ENCODE data around the gene MYH6.

MYH6 gene

DNA sequence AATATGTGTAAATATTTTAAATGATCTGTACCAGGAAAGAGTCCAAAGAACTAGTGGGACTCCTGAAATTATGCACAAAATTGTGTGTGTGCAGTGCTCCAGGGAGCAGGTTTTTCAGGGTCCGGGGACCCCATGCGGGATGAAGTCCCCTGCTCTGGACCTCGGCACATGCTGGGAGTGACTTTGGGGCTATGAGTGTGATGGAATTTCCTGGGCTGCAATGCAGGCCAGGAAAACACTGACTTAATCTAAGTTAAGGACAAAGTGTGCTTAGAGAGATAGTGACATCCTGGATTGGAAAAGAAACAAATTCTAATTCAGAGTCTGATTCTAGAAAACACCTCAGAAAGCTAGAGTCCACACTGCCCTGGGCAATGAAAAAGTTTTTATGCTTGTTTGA lies 6.2 kb upstream of the MYH6 start:
- TF ChIP-seq POLR2A (IDR thresholded peaks at IDR 0.05; ENCODE audit: low read depth, low read length), result no peak

DNA sequence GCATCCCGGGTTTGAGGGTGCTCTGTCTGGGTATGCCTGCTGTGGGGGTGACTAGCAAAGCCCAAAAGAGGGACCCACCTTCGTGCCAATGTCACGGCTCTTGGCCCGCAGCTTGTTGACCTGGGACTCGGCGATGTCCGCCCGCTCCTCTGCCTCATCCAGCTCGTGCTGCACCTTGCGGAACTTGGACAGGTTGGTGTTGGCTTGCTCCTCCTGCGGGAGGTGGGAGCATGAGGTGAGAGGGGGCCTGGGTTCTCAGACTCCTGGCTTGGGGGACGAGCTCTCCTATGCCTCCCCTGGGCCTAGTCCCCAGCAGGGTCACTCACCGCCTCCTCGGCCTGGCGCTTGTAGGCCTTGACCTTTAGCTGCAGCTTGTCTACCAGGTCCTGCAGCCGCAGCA lies 5.6 kb upstream of the MYH6 start:
- DNase-seq (ENCODE audit: insufficient read length, low spot score) (no peak), FAIRE-seq (no peak)
- no peak for TF ChIP-seq POLR2A (IDR thresholded peaks at IDR 0.05; ENCODE audit: low read depth, low read length)

More for the DNA sequence above, 6.2 kb upstream of the MYH6 start:
- no peak for DNase-seq (ENCODE audit: insufficient read length, low spot score)
- no peak for FAIRE-seq

DNA sequence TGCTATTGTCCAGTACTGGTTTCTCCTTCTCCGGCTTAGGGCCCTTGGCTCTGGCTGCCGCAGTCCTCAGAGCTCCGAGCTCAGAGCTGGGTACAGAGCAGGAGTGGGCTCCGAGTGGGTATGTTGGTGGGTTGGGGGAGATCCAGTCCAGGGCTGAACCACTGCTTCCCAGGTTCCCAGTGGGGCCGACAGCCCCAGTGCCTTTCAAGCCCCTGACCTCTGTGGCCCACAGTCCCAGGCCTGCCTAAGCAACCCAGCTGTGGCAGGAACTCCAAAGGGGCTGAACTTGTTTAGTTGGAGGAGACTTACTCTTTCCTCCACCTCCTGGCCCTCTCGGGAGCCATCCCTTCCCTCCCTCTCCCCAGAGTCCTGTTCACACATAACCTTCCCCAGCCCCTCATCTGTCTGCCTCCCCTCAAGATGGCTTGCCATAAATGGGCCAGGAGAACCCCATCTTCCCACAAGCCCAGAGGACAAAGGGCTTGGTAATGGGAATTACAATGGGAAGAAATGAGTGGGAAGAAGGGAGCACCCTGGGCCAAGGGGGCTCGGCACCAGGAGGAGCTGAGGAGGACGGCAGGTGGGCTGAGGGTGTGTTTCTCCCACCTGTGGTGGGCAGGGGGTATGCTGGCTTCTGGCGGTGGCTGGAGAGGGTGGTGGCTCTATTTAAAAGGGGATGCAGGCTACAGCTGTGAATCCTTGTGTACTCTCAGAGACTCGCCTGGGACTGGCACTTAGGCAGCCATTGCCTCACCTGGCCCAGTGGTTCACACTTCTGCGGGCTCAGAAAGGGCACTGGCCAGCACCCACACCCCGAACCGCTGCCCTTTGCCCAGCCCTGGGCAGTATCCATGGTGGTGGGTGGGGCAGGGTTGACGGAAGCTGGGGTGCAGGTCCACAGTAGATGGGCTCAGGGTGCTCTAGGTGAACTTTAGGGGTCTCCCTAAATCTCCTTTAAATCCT lies 3.8 kb upstream of the MYH6 start:
- DNase-seq (ENCODE audit: insufficient read length, low spot score), result no peak
- no peak for FAIRE-seq
- no peak for TF ChIP-seq POLR2A (IDR thresholded peaks at IDR 0.05; ENCODE audit: low read depth, low read length)

DNA sequence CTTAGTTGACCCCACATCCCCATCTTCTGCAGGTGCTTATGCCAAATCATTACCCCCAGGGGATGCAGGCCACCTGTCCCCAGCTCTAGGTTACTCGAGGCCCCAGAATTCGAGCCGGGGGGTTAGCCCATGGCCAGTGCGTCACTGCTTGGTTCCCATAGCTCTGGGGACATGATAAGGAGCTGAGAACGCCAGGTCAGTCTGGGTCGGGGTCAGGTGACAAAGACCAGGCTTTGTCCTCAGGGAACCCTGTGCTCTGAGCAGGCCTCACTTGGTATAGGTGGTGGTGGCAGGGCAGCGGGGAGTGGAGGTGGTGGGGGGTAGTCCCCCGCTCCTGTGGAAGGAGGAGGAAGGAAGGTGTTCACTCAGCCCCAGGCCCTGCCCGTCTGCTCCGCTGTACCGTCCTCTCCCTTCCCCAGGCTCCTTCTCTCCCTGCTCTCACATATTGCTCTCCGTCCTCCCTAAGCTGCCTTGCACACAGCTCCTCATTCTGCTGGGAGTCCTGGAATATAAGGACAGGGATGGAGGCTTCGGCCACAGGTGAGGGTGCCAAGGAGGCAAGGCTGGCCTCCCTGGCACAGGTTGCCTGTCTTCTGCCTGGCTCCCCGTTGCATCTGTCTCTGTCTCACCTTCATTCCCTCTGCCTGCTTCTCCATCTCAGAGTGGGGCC lies 2.0 kb upstream of the MYH6 start:
- no peak for TF ChIP-seq POLR2A (IDR thresholded peaks at IDR 0.05; ENCODE audit: low read depth, low read length)
- DNase-seq (ENCODE audit: insufficient read length, low spot score) (no peak), FAIRE-seq (no peak)

DNA sequence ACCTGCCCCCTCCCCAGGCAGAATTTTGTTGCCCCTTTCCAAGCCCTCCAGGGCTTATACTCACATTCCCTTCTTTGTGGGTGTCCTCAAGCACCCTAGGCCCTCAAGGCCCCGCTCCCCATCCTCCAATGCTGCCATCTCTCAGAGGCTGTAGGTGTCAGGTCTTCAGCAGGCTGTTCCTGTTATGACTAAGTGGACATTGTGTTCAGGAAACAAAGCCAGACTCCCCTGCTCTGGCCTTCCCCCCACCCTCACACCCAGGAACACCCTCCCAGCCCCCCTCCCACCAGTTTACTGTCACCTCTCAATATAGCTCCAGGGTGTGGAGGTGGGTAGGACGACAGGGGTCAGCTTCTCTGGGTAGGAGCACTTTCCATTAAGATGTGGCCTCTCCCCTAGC lies 1.4 kb upstream of the MYH6 start:
- FAIRE-seq, result no peak
- no peak for DNase-seq (ENCODE audit: insufficient read length, low spot score)
- no peak for TF ChIP-seq POLR2A (IDR thresholded peaks at IDR 0.05; ENCODE audit: low read depth, low read length)

DNA sequence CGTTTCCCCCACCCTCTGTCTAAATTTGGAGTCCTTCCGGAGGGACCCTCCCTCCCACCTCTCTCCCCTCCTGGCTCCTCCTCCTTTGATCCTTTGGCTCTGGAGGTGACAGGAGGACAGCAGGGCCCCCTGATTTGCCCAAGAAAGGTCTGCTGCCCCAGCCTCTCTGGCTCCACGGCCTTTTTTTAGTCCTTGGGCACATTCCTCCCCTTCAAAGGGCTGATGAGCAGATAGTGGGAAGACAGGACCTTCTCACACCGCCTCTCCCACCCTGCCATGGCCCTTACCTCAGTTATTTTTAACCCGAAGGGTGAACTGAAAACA lies 196 bp upstream of the MYH6 start:
- no peak for DNase-seq (ENCODE audit: insufficient read length, low spot score)

DNA sequence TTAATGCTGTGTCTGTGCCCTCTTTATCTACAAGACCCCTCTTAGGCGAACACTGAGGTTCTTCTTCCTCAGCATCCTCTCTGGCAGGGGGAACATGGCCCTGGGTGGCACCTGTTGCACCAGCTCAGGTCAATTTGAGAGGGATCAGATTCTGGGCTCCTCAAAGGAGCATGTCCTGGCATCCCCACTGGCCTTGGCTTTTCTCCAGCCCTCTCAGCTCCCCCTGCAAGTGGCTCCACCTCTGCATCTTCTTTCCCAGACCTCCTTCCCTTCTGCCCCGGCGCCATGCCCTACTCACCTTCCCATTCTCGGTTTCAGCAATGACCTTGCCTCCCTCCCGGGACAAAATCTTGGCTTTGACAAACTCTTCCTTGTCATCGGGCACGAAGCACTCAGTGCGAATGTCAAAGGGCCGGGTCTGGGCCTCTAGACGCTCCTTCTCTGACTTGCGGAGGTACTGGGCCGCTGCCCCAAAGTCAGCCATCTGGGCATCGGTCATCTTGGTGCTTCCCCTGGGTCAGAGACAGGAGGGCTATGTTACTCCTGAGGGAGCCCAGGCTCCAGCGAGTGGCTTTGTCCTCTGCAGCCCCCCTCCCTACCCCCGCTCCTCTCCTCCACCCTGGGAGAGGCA lies 1.2 kb downstream of the MYH6 start:
- no peak for TF ChIP-seq POLR2A (IDR thresholded peaks at IDR 0.05; ENCODE audit: low read depth, low read length)
- FAIRE-seq (no peak), DNase-seq (ENCODE audit: insufficient read length, low spot score) (no peak)

More for the DNA sequence above, 196 bp upstream of the MYH6 start:
- no peak for FAIRE-seq
- no peak for TF ChIP-seq POLR2A (IDR thresholded peaks at IDR 0.05; ENCODE audit: low read depth, low read length)

DNA sequence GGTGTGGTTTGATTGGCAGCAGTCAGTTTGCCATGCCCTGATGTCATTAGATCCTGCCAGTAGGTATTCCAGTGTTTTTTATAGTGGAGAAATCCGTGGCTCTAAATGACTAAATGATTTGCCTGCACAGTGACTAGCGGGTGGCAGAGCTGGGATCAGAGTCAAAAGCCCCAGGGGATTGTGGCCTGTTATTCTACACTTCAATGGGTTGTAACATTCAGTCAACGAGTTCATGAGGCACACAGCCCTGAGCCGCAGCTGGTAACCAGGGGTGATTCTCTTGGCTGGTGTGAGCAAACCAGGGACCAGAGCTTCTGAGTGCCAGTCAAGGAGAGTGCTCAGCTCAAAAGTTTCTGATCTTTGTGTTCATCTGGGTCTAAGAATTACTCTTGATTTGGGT lies 1.8 kb downstream of the MYH6 start:
- DNase-seq (ENCODE audit: insufficient read length, low spot score) (no peak), FAIRE-seq (no peak)
- TF ChIP-seq POLR2A (IDR thresholded peaks at IDR 0.05; ENCODE audit: low read depth, low read length), result no peak

DNA sequence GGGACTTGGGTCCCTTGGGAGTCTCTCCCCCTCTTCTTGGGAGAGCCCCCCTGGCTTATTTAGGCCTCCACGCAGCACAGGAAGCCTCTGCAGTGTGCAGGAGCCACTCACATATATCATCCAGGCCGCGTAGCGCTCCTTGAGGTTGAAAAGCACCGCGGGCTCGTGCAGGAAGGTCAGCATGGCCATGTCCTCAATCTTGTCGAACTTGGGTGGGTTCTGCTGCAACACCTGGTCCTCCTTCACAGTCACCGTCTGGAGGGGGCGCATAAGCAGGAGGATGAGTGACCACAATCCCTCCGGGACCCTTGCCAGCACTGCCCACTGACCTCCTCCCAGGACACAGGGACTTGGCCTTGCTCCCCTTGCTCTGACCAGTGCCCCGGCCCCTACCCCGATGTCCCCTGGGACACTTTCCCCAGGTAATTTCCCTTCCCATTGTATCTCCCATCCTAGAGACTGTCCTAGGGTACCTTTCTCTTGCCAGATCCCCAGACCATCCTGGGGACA lies 2.5 kb downstream of the MYH6 start:
- no peak for FAIRE-seq
- no peak for DNase-seq (ENCODE audit: insufficient read length, low spot score)
- TF ChIP-seq POLR2A (IDR thresholded peaks at IDR 0.05; ENCODE audit: low read depth, low read length), result no peak

DNA sequence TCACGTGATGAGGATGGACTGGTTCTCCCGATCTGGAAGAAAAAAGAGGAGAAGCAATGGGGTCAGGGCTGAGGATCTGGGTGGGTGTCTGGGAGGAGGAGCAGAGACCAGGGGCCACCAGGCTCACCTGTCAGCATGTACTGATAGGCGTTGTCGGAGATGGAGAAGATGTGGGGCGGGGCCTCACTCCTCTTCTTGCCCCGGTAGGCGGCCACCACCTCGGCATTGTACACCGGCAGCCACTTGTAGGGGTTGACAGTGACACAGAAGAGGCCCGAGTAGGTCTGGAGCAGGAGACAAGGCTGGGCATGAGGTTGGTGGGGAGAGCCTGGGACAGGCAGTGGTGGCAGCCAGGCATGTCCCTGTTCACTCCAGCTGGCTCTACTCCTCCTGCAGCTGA lies 3.0 kb downstream of the MYH6 start:
- FAIRE-seq (no peak), DNase-seq (ENCODE audit: insufficient read length, low spot score) (no peak)
- no peak for TF ChIP-seq POLR2A (IDR thresholded peaks at IDR 0.05; ENCODE audit: low read depth, low read length)

DNA sequence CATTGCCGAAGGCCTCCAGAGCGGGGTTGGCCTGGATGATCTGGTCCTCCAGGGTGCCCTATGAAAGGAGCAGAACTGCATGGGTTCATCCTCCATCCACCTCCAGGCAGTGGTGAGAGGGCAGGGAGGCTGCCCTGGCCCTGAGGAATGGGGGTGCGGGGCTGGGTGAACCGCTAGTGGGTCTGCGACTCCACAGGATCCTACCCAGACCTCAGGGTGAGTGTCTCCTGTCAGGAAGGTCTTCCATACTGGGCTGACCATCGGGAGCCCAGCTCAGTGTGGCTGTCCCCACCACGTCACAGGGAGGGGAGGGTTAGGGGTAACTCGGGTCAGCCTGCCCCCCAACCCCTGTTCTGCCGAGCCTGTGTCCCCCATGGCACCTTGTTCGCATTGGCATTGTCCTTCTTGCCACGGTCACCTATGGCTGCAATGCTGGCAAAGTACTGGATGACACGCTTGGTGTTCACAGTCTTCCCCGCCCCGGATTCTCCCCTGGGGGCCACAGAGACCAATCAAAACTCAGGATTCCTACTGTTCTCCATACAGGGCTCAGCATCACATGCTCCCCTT lies 3.7 kb downstream of the MYH6 start:
- FAIRE-seq (no peak), DNase-seq (ENCODE audit: insufficient read length, low spot score) (no peak)
- no peak for TF ChIP-seq POLR2A (IDR thresholded peaks at IDR 0.05; ENCODE audit: low read depth, low read length)

DNA sequence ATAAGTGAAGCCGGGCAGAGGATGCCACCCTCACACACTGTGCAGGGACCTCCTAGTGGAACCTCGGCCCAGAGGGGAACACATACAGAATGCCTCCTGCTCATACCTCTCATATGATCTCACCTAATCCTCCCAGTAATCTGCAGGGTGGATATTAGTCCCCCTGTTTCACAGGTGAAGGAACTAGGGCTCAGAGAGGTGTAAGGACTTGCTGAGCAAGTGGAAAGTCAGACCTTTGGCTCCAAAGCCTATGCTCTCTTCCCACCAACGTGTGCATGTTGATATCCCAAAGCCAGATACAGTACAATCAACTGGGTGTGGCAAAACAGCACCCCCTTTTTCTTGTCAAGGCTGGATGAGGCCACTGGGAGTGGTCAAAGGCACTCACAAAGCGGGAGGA lies 4.2 kb downstream of the MYH6 start:
- TF ChIP-seq POLR2A (IDR thresholded peaks at IDR 0.05; ENCODE audit: low read depth, low read length), result no peak
- FAIRE-seq (no peak), DNase-seq (ENCODE audit: insufficient read length, low spot score) (no peak)

DNA sequence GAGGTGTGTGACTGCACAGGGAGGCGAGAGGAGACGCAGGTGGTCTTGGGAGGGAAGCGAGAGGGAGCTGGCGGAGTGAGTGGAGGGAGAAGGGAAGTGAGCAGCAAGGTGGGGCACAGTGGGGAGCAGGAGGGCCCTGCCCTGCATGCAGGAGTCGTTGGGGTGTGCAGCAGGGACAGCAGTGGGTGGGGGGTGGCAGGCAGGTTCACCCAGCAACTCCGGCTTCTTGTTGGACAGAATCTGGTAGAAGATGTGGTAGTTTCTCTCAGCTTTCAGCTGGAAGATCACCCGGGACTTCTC lies 5.0 kb downstream of the MYH6 start:
- DNase-seq (ENCODE audit: insufficient read length, low spot score) (no peak), FAIRE-seq (no peak)
- TF ChIP-seq POLR2A (IDR thresholded peaks at IDR 0.05; ENCODE audit: low read depth, low read length), result no peak

All from H54 (cell line).